Hematopoietic multipotent progenitor cell (in vitro differentiated cells): ENCODE measurements around the gene INSYN2B. TPM values are rescaled to one million over a fixed set of nuclear protein-coding genes. Genes with fewer than 3 reads are reported as not detected.

Experiments used
- DNase-seq, 3 donors: peaks; one replicate each; pipeline ENCODE4 v3.0.0-alpha.2; 2011 to 2015; ENCODE audit warnings: low read depth in 2 of 3, low spot score in 2 of 3
- total RNA-seq: library from RNA; depleted of rRNA; stranded (reverse); fragments of >200 nt; gene quantifications from one replicate; pipeline ENCODE4 v1.2.3, GENCODE V29; 2012

INSYN2B gene
- total RNA-seq, 1 donor: not detected

DNA sequence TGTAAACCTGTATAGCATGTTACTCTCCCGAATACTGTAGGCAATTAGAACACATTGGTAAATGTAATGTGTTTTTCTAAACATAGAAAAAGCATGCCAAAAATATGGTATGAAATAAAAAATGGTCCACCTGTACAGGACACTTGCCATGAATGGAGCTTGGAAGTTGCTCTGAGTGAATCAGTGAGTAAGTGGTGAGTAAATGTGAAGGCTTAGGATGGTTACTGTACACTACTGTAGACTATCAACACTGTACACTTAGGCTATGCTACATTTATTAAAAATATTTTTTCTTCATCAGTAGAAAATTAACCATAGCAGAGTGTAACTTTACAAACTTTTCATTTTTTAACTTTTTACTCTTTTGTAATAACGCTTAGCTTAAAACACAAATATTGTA is 41.9 kb downstream of the INSYN2B start:
- DNase-seq: no peak

DNA sequence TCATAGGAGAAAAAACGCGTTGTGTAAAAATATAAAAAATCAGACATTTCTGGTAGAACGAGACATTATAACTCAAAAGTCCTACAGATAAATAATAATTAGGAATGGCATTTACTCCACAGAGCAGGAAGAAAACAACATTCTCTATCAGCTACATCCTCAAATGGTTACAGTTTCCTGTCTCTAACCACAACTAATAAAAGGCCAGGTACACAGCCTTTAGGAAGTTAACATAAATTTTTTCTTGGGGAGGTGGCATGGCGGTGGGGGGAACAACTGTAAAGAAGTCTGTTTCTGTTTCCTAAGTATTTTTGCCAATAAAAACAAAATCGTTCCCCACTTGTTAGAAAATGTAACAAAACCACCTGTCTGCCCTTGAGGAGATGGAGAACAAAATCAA is 44.5 kb downstream of the INSYN2B start:
- peak in 1 of 3 donors; percentile 4 for DNase-seq

DNA sequence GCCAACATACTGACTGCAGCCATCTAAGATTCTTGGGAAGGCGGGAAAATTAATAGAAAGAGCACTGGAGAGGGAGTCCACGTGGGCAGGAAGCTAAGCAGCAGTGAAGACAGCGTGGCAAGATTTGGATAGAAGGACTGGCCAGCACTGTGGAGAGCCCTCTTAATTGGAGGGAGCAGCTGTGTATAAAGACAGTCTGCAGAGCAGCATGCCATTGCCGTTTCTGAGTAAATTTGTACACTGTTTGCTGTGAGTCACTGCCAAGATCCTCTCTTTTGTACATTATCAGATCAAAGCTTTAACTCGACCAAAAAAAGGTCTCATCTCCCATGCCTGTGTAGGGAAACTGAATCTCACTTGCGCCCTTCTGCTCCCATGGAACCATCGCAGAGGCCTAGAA is 45.3 kb downstream of the INSYN2B start:
- peak in 1 of 3 donors; percentile 7 for DNase-seq

DNA sequence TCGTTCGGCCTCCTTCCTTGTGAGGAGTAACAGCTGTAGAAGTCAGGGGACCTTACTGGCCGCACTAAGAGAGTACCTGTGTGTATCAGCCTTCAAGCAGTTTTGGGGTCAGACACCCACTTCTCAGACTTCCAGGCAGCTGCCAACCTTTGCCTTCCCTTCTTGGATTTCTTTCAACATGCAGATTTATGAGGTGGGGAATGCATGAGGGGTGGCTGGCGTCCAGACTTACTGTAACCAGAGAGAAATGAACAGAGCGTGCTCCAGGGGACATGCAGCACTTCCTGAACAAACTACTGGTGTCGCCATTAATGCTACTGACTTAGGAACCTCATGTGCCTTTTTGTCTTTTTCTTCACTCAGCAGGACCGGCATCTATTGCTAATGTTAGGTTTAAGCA is 46.7 kb downstream of the INSYN2B start:
- peak in 1 of 3 donors; percentile 11 for DNase-seq

DNA sequence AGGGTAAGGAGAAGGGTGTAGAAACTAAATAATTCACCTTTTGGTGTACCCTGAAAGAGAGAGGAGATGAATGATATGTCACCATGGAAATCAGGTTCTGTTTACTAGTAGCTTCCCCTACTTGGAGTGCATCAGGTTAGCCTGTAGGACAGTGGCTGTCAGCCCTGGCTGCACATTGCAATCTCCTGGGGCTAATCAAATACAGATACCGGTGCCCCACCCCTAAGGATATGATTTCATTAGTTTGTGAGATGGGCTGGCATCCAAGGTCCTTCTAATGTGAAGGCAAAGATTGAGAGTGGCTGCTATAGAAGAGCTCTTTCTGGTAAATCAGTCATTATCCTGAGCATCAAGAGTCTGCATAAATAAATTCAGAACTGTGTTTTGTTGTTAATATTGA is 47.2 kb downstream of the INSYN2B start:
- no peak for DNase-seq

DNA sequence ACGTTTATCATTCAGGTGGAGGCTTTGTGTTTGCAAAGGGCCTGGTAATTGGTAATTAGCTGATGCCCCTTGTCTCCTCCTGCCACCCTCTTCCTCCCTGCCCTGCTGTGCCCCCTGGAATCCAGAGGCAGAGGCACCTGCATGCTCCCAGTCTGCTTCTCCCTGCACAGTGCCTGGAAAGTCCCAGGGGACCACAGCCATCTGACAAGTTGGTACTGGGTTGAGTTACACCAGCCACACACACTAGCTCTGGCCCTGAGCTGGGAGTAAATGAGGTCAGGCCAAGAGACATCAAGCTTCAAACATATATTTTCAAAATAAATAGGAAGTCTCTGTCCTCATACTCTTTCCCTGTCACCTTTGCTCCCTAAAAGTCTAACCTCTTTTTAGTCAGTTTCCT is 56.3 kb downstream of the INSYN2B start:
- DNase-seq: no peak

DNA sequence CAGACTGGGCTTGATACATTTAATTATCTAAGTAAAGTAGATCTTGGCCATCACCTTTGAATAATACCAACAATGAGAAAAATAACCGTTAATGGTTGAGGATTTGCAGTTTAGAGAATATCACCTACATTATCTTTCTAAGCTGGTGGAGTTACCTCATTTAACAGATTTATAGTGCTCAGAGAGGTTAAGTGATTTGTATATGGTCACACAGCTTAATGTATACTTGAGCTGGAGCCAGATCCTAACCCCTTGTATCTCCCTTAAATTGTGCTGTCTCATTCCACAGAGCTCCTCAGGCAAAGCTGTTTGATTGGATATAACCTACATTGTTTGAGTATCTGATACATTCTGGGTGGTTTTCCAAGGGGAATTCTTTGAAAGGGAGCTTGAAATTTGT is 57.8 kb downstream of the INSYN2B start:
- no peak for DNase-seq

DNA sequence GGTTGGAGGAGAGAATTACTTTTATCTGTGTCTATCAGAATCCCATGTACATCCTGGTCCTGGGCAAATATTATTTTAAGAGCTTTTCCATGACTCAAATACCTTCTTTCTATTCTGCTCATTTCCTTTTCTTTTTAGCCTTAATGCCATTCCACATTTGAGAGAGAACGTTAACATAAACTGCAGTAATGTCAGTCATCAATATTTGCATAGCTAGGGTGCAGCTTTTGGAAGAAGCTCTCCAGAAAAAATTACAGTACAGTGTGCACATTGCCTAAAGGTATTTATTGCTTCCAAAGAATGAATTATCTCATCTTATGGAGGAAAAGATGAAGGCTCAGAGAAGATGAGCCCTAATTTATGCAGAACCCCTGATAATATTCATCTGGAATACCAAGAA is 58.3 kb downstream of the INSYN2B start:
- no peak for DNase-seq

DNA sequence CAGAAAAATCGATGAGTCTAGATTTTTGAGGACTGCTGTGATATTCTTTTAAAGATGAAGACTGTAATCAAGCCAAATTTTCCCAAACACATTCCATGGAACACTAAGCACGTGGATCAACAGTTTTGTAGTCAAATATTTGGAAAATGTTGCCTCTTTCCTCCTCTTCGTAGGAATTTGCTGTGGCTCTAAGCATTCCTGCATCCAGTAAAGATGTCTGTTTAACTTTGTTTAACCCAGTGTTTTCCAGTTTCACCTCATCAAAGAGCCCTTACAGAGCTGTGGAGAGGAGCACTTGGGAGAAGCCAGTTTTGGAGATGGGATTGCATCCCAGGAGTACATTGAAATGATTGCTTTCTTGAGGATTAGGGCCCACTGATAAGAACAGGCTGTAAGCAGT is 58.9 kb downstream of the INSYN2B start:
- DNase-seq: no peak

DNA sequence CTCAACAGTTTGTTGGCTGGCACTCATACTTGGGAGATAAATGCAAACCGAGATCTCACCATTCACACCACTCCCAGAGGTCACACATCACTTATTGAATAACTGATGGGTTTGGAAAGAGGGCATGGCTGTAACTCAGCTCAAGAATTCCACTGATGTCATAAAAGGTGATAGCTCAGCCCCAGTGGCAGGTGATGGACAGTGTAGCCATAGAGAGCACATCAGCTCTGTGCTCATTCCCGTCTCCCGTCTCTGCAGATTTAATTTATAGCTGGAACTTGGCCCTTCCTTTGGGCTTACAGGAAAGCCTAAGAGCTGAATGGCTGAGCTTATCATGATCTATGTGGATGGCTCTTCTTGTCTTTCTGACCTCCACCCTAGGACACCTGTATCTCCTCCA is 59.8 kb downstream of the INSYN2B start:
- DNase-seq: no peak

DNA sequence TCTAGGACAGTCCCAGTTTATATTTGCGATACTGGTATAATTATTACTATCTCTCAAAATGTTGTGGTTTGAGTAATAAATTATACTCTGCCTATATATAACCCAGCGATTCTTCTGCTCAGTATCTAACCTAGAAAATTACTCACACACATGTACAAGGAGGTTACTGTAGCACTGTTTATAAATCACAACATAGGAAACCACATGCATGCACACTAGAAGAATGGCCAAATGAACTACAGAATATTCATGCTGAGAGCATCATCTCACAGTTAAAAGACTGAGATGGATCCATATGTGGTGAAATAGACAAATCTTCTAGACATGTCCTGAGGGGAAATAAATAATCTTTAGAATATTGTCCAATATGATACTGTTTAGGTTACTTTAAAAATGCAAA is 62.1 kb downstream of the INSYN2B start:
- DNase-seq: no peak

DNA sequence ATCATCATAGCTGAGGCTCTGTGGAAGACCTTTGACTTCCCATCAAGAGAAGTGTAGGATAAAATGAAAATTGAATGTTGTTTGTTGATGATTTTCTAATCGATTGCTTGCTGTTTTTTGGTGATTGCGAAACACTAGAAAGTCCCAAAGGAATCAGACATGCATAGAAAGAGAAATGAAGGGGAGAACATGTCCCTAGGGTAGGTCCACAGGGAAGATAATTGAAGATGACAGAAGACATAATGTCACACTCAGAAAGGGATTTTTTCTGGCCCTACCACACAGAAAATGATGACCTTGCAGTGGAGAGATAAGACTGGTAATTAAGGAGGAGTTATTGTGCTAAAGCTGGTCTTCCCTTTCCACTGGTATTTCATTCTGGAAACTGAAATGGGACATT is 62.8 kb downstream of the INSYN2B start:
- DNase-seq: no peak

DNA sequence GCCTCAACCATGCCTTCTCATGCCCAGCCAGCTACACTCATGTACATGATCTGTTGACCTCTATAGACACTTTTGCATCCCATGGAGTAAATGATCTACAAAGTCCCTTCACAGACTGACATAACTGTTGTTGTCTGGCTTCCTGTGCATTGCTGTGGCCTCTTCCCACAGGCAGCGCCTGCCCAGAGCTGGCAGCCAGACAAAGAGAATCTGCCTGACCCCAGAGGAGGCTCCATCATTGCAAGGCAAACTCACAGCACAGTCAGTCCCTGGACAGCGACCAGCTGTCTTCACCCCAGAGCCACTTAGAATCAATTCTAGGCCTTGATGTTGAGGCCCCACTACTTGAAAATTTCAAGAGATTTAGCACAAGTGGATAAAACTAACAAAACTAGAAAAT is 65.5 kb downstream of the INSYN2B start:
- DNase-seq: no peak

DNA sequence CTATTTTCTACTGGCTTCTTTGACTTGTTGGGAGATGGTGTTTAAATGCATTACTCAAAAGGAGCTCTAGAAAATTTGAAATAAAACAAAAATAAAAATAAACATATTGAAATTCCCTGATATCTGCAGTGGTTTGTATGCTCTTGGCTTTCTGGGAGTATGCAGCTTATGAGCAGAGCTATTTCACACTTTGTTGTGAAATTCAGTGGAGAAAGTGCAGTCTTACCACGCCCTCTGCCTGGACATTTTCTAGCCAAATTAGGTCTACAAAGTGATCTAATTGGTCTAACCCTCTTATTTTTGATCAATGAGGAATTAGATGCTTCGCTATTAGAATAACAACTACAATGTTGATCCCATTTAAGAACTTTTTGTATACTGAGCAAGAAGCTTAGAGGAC is 66.8 kb downstream of the INSYN2B start:
- no peak for DNase-seq

DNA sequence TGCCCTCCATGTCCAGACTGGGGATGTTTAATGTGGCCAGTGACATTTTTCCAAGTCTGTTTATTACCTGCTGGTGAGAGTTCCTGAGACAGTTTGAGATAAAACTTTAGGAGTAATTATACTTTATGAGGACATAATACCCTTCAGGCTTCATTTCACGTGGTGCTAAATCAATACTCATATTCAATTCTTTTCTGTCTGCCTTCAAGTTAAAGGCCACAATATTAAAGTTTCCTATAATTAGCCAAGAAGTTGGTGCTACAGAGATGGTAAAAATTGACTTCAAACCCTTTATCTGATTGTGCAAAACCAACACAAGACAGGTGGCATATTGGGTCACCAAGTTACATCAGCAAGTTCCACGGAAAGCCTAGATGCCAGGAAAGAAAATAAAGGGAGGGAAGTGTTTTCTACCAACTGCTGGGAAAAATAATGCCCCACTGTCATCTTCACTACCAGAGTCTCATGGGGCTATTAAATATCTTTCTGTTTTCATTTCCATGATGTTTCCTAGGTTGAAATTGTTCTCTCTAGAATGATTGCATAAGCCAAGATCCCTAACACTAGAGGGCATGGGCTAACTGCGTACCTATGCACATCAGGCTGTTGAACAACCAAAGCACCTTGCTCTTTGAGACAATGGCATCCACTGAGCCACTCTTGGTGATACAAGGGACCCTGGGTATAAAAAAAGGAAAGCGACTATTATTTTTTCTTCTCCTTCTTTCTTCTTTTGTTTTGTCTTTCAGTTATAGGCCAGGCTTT is 68.7 kb downstream of the INSYN2B start:
- DNase-seq: no peak

DNA sequence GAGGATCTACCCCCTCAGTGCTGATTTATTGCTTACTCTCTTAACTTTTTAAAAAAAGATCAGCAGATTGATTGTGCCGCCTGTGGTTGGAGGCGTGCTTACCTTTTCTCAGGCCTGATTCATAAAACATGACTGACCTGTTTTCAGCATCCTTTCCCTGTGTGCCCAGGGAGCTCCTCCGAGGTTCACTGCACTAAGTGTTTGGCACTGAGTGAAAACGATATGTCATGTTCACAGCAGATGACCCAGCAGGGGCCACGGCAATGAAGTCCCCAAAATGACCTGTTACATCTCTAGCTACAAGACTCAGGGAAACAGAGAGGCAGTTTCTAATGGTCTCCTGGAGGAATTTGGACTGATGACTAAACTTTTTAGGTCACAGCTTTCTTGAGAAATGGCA is 69.9 kb downstream of the INSYN2B start:
- DNase-seq: no peak

DNA sequence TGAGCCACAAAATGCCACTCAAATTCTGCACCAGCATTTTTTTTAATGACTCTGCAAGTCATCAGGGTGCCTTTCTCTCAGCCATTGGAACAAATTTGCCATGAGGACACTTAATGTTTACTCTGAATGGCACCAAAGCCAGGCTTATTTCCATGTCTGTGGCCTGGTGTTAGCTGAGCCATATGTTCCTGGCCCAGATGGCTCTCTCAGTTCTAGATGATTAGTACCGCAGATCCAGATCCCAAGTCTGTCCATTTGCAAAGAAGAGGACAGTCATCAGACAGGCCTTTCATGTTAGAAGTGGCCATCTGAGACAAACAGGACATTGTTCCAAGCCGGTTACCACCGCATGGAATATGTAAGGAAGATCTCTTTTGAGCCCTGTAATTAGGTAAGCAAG is 70.3 kb downstream of the INSYN2B start:
- DNase-seq: no peak

DNA sequence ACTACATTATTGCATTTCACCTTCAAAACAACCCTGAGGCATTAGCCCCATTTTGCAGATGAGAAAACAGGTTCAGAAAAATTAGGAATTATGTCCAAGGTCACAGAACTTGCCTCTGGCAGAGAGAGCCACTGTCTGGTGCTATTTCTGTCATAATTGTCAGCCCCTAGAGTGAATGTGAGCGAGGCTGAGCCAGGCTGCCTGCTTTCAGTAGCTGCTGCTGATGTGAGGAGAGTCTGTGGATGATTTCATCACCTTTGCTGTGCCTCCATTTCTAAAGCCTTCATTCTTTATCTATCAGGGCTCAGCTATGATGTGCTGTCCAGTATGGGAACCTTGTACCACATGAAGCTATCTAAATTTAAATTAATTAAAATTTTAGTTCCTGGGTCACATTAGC is 71.4 kb downstream of the INSYN2B start:
- DNase-seq: no peak

DNA sequence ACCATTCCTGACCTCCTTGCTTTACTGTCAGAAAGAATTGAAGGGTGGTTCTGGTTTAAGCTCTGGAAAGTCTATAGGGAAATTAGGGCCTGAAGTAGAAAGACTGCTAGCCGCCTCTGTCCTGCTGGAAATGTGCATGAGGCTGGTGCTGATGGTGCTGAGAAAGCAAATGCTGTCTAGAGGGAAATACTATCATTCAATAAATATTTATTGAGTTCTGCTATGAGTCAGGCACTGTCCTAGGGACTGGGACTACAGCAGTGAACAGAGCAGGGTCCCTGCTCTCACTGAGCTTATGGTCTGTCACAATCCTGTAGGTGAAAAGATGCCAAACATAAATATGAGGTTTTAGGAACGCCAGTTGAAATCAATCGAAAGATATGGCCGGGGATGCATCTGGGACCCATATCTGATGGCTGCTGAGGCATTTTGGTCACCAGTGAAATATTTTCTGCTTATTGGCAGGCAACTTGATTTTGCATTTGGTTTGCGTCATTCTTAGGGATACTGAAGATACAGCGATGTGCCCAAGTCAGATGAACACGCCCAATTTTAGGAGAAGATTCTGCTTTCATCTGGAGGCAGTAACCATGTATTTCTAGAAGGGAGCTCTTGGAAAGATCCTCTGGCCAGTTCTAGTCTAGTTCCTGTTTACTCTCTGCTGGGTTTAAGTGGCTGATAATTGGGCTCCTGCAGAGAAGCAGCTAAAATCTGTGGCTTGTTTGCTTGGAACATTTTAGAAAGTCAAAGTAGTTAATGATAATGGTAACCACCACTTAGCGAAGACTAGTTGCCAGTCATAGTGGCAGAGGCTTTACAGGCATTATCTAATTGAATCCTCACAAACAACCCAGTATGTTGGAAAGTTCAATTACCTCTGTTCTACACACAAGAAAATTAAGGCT is 73.3 kb downstream of the INSYN2B start:
- DNase-seq: no peak

DNA sequence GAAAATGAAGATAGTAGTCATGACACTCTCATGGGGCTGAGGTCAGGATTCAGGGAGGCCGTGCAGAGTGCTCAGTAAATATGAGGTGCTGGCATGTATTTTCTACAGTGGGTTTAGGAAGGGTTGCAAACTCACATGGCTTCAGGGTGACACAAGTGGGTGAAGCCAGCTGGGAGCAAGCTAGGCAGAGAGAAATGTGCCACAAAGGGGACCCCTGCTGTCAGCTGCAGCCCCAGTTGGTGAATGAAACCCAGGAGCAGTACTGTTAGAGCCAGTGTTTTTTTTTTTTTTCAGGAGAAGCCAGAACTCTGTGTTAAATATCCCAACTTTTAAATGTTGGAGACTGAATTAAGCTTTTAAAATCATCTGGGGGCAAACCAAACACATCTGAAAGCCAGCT is 75.3 kb downstream of the INSYN2B start:
- no peak for DNase-seq

DNA sequence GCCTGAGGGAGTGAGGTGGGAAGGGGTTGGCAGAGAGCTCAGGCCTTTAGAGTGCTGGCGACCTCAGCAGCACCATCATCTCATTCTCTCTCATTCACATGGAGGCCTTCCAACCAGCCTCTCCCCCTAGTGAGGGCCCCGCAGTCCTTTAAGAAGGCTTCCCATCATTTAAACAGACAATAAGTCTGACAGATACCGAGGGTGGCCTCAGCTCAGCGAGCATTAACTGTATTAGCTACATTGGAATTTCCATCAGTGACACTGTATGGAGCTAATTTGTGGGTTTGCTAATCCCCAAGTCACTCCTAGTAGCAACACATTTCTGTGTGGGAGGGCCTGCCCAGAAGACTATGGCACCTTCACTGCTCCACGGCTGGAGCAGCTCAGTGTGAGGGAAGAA is 75.8 kb downstream of the INSYN2B start:
- no peak for DNase-seq

DNA sequence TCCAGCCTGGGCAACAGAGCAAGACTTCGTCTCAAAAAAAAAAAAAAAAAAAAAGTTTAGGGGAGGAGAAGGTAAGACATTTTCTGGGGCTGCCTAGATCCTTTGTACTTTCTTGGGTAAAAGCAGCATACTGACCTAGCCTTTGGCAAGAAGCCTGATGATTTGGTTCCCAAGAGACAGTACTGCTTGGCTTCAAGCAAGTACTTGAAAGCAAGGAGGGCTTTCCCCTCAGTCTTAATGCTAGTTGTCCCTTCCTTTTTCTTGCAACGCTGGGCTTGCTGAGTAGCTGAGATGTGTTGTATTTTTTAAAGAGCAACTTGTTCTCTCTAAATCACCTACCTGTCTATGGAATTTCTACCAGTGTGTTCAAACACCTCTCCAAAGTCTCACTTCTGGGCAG is 76.2 kb downstream of the INSYN2B start:
- no peak for DNase-seq
